Epithelial cell of esophagus (primary cell): Measurements from ENCODE around the gene NPR2.

Source experiments
- DNase-seq: peaks from one replicate; pipeline ENCODE4 v3.0.0; 2010; ENCODE audit warnings: low read depth
- H3K4me3 ChIP-seq: 2 replicates; pipeline ENCODE4 v1.5.1; 2011; ENCODE audit warnings: mild to moderate bottlenecking, low read length, control low read depth
- CTCF ChIP-seq: IDR thresholded peaks from 2 replicates; pipeline ENCODE4 v1.5.1; 2011; ENCODE audit warnings: low read depth, mild to moderate bottlenecking, low read length, control low read depth, inconsistent platforms; ENCODE audit not compliant: insufficient read depth; ENCODE audit errors: missing control alignments

NPR2 gene

GRCh38 chr9:35756275-35757225, 34.8 kb upstream of the NPR2 start:
- H3K4me3 ChIP-seq = peak overlapping the region; percentile 64
- DNase-seq = peak; percentile 56
- TF ChIP-seq CTCF = peak; percentile 73

- DNase-seq = peak; percentile 39
- no peak for TF ChIP-seq CTCF
- H3K4me3 ChIP-seq = peak overlapping the region; percentile 64
These were observed 34.0 kb upstream of the NPR2 start for GRCh38 chr9:35757226-35757891.

GRCh38 chr9:35757892-35758275, 33.5 kb upstream of the NPR2 start:
- TF ChIP-seq CTCF = no peak
- H3K4me3 ChIP-seq = no peak overlapping the region
- no peak for DNase-seq

- DNase-seq = no peak
- no peak overlapping the region for H3K4me3 ChIP-seq
- no peak for TF ChIP-seq CTCF
These were observed 32.8 kb upstream of the NPR2 start for GRCh38 chr9:35758475-35759050.

GRCh38 chr9:35759795-35760194, 31.6 kb upstream of the NPR2 start:
- TF ChIP-seq CTCF = no peak
- no peak overlapping the region for H3K4me3 ChIP-seq
- no peak for DNase-seq

GRCh38 chr9:35760651-35761050, 30.7 kb upstream of the NPR2 start:
- no peak overlapping the region for H3K4me3 ChIP-seq
- peak; percentile 29 for DNase-seq
- TF ChIP-seq CTCF = no peak

GRCh38 chr9:35763181-35763580, 28.2 kb upstream of the NPR2 start:
- H3K4me3 ChIP-seq = no peak overlapping the region
- no peak for DNase-seq
- no peak for TF ChIP-seq CTCF
